ENCODE measurements around the gene HLA-F. TPM values are rescaled to one million over a fixed set of nuclear protein-coding genes. Genes with fewer than 3 reads are reported as not detected.
A peak's percentile ranks its signal among the peaks of the same experiment; 100 is the strongest.

Gene HLA-F
- total and polyA plus RNA-seq, 4 donors: 76.2 to 451 (median 153) TPM

- H3K27me3 ChIP-seq (ENCODE audit: control insufficient read depth in 3 of 3, insufficient read depth in 3 of 3, low read length in 2 of 3): no peaks in the 10 kb centered on the region
- WGBS, 2 donors: 91 to 94% methylated on average over 2 of the region's 2 CpGs
- H3K4me3 ChIP-seq: no peak overlapping the region
- no peaks in the 10 kb centered on the region for H3K9me3 ChIP-seq (ENCODE audit: control insufficient read depth in 4 of 4, insufficient read depth in 3 of 4, low read length in 3 of 4)
- no peak for TF ChIP-seq CTCF (IDR thresholded peaks at IDR 0.05; ENCODE audit: control extremely low read depth, extremely low read depth)
- peaks cover 0 to 12% (median 5%) of the 10 kb centered on the region in 5 donors for H3K4me1 ChIP-seq (ENCODE audit: control insufficient read depth in 5 of 5, insufficient read depth in 5 of 5, low read length in 5 of 5)
- H3K36me3 ChIP-seq (ENCODE audit: control insufficient read depth in 4 of 4, insufficient read depth in 4 of 4, low read length in 4 of 4): no peaks in the 10 kb centered on the region
- H3K9ac ChIP-seq (ENCODE audit: insufficient read depth in 1 of 2, low read length in 2 of 2): no peak overlapping the region
- ATAC-seq (ENCODE audit: insufficient read depth, low FRiP score) (peak; percentile 35), DNase-seq (no peak)
- no peak overlapping the region for H3K27ac ChIP-seq (ENCODE audit: low read depth in 1 of 2, low read length in 1 of 2)
These were observed 41.4 kb downstream of the HLA-F start for GRCh38 chr6:29764422-29765196.

GRCh38 chr6:29769336-29769735 lies 46.1 kb downstream of the HLA-F start:
- H3K36me3 ChIP-seq (ENCODE audit: control insufficient read depth in 4 of 4, insufficient read depth in 4 of 4, low read length in 4 of 4): no peaks in the 10 kb centered on the region
- peaks cover 0 to 3% (median 0%) of the 10 kb centered on the region in 5 donors for H3K4me1 ChIP-seq (ENCODE audit: control insufficient read depth in 5 of 5, insufficient read depth in 5 of 5, low read length in 5 of 5)
- DNase-seq (no peak), ATAC-seq (ENCODE audit: insufficient read depth, low FRiP score) (no peak)
- 66 to 75% methylated on average over 3 of the region's 3 CpGs for WGBS, 2 donors
- H3K9ac ChIP-seq (ENCODE audit: insufficient read depth in 1 of 2, low read length in 2 of 2): no peak overlapping the region
- H3K27ac ChIP-seq (ENCODE audit: low read depth in 1 of 2, low read length in 1 of 2): no peak overlapping the region
- H3K9me3 ChIP-seq (ENCODE audit: control insufficient read depth in 4 of 4, insufficient read depth in 3 of 4, low read length in 3 of 4): peaks cover 0 to 2% (median 0%) of the 10 kb centered on the region in 4 donors
- no peak for TF ChIP-seq CTCF (IDR thresholded peaks at IDR 0.05; ENCODE audit: control extremely low read depth, extremely low read depth)
- no peaks in the 10 kb centered on the region for H3K27me3 ChIP-seq (ENCODE audit: control insufficient read depth in 3 of 3, insufficient read depth in 3 of 3, low read length in 2 of 3)
- no peak overlapping the region for H3K4me3 ChIP-seq

DNA sequence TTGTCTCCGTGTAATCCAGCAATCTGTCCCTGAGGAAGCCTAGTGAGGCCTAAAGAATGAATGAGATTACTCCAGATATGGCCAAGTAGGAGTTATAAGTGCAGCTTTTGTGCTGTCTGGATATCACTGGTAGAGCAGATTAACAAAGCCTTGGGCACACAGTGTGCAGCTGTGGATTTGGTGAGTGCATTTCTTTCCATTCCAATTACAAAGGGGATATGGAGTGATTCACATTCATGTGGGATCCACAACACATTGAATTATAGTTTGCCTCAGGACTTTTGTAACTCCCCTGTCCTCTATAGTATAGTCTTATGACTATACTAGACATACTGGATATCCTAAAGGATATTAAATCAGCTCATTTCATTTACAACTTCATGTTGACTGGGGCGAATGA lies 47.1 kb downstream of the HLA-F start:
- TF ChIP-seq CTCF (IDR thresholded peaks at IDR 0.05; ENCODE audit: control extremely low read depth, extremely low read depth): no peak
- no peak overlapping the region for H3K4me3 ChIP-seq
- WGBS, 2 donors: 78 to 86% methylated on average over 2 of the region's 2 CpGs

More for the DNA sequence above, 47.1 kb downstream of the HLA-F start:
- ATAC-seq (ENCODE audit: insufficient read depth, low FRiP score): no peak
- Histone ChIP-seq H3K27me3 (ENCODE audit: control insufficient read depth in 3 of 3, insufficient read depth in 3 of 3, low read length in 2 of 3) (peaks cover 0 to 5% (median 0%) of the 10 kb centered on the region in 3 donors), H3K4me1 (ENCODE audit: control insufficient read depth in 5 of 5, insufficient read depth in 5 of 5, low read length in 5 of 5) (peaks cover 0 to 2% (median 0%) of the 10 kb centered on the region in 5 donors), H3K27ac (ENCODE audit: low read depth in 1 of 2, low read length in 1 of 2) (no peak overlapping the region), H3K9ac (ENCODE audit: insufficient read depth in 1 of 2, low read length in 2 of 2) (no peak overlapping the region), H3K36me3 (ENCODE audit: control insufficient read depth in 4 of 4, insufficient read depth in 4 of 4, low read length in 4 of 4) (no peaks in the 10 kb centered on the region), H3K9me3 (ENCODE audit: control insufficient read depth in 4 of 4, insufficient read depth in 3 of 4, low read length in 3 of 4) (peaks cover 0 to 2% (median 0%) of the 10 kb centered on the region in 4 donors)
- no peak for DNase-seq

Data from lung (tissue), 12 donors.